ENCODE measurements around the gene IQSEC1.

The IQSEC1 gene

GRCh38 chr3:12902181-12902999 lies 170.8 kb downstream of the IQSEC1 start:
- no peak for DNase-seq

DNA sequence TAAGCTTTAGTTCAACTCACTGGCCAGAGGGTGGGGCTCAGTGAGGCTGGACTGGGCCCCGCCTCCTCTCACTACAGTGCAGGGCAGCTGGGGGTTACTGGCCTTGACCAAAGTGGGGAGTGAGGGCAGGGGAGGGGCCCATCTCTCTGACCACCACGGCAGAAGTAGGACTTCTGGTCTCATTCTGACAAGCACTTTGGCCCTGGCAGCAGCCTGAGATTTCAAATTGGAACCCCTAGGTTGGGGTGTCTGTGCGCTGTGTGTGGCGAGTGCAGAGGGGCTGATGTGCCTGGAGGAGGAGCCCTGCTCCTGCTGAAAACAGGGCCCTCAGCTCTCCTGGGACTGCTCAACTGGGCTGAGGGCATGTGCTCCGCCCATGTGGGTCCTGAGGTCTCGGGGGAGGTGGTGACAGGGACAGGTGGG lies 171.6 kb downstream of the IQSEC1 start:
- no peak for DNase-seq

- no peak for DNase-seq
These were observed 172.3 kb downstream of the IQSEC1 start for GRCh38 chr3:12900885-12901411.

GRCh38 chr3:12898965-12899755 lies 174.1 kb downstream of the IQSEC1 start:
- no peak for DNase-seq

DNA sequence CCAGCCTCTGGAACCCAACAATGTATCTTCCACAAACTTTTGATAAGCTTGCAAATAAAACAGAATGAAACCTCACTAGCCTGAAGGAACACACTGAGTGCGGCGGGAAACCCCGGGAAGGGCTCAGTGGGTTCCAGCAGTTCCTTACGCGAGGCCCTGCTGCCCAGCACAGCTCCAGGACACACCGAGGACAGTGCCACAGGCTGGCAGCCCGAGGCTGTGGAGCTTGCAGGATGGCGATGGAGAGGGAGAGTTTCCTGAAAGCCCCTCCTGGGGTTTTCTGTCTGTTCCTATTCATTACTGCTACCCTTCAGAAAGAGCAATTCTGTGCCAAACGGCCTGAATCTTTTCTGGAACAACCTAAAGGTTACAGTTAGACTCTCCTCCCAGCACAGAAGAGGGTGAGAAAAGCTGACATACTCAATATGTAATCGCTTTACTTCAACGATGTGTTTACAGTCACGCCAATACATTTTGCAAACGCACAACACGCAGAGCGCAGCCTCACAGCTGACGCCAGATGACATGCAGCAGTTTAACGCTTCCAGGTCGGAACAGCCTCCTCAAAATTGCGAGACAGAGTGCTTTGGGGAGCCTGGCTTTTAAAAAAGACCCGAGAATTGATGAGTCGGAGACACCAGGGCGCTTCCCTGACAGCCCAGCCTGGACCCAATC lies 174.8 kb downstream of the IQSEC1 start:
- DNase-seq = no peak

GRCh38 chr3:12897381-12898289 lies 175.6 kb downstream of the IQSEC1 start:
- no peak for DNase-seq

GRCh38 chr3:12896063-12896985 lies 176.9 kb downstream of the IQSEC1 start:
- no peak for DNase-seq

- DNase-seq = no peak
These were observed 177.7 kb downstream of the IQSEC1 start for GRCh38 chr3:12895391-12896062.

- DNase-seq = no peak
These were observed 178.6 kb downstream of the IQSEC1 start for GRCh38 chr3:12894629-12895028.

GRCh38 chr3:12893852-12894251 lies 179.4 kb downstream of the IQSEC1 start:
- no peak for DNase-seq

- no peak for DNase-seq
These were observed 180.0 kb downstream of the IQSEC1 start for GRCh38 chr3:12893247-12893646.

DNA sequence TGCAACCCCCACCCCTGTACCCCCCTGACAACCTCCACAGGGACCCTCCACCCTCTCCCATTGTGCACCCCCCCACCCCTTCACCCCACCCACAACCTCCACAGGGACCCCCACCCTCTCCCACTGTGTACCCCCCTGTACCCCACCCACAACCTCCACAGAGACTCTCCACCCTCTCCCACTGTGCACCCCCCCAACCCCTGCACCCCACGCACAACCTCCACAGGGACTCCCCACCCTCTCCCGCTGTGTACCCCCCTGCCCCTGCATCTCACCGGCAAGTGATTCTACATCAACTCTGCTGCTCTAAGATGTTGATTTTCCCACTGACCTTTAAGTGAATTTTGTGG lies 180.4 kb downstream of the IQSEC1 start:
- no peak for DNase-seq

- no peak for DNase-seq
These were observed 181.0 kb downstream of the IQSEC1 start for GRCh38 chr3:12891985-12892839.

GRCh38 chr3:12891391-12891984 lies 181.7 kb downstream of the IQSEC1 start:
- no peak for DNase-seq

DNA sequence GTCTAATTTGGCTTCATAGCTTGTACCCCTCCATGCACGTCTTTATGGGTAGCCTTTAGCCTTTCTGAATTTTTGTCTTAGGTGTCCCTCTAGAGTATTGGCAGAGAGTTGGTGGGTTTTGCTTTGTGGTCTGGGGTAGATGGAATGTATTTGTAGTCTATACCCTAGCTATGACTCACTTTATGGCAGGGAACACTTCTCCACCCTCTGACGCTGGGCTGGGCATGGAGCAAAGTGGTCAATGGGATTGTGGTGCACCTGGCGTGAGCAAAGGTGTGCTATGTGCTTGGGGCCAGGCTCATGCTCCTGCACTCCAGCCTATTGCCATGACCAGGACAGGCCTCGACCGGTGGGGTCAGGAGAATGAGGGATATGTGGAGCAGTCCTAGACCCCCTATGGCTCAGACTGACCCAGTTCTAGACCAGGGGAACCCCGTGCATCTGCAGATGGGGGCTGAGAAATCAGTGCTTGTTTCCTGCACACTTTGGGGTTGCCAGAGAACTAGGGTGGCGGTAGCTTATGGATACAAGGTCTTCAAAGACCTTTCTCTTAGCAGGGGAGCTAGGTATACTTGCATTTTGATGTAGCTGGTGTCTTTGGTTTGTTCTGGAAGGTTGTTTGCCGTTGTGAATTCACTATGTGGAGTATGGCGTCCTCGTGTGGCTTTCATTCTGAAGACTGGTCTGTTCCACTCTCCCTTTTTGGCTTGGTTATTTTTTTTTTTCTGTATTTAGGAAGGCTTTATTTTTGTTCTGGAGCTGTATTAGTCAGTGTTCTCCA lies 182.4 kb downstream of the IQSEC1 start:
- no peak for DNase-seq

DNA sequence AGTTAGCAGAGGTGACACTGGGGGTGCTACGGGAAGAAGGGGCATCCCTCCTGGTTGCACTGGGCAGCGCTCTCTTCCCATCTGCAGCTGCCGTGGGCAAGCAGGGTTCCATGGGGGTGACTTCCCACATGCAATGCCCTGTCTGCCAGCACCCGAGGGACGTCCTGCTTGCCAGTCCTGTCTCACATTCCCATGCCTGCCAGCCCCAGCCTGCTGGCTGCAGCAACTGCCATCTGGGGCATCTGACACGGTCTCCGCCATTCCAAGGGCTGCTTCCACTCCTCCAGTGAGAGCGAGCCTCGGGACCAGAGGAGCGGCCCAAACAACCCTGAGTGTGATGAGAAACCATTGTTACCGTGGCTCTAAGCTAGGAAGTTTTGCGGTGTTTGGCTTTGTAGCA lies 186.5 kb downstream of the IQSEC1 start:
- no peak for DNase-seq

DNA sequence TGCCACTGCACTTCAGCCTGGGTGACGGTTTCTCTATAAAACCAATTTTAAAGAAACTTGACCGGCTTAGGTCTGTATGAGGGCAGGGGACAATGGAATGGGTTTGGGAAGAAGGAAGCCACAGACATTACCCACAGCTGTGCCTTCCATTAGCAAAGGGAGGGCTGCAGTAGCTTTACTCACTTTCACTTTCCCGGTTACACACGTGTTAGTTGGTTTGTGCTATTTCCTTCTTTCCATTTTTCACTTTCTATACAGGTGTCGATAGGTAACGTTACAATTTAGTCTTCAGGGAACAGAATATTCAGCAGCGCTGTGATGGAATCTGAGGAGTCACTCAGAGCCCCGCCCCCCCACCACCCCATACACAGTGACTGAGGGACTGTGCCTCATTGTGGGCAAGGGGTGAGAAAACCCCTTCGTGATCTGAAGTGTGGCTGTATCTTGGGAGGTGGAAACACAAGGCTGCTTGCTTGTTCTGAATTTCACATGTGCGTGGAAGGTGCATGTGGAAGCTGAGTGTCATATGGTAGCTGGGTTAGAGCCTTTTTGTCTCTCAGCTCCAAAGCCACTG lies 187.0 kb downstream of the IQSEC1 start:
- no peak for DNase-seq

DNA sequence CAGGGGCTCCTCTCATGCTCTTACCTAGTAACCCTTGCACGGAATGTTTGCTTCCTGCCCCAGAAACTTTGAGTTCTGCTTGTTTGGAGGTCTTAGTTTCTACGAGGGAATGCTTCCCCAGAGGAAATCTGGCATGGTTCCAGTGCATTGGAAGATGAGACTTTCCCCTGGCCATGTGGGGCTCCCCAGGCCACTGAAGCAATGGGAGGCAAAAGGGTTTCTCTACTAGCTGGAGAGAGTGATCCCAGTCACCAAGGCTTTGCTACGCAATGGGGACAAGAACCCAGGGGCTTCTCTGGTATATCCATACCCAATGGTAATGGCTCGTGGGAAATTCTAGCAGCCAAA lies 187.7 kb downstream of the IQSEC1 start:
- no peak for DNase-seq
